Caki2 (cell line): ENCODE results near the gene FRRS1L. TPM values are rescaled to one million over a fixed set of nuclear protein-coding genes. Genes with fewer than 3 reads are reported as not detected.
A peak's percentile ranks its signal among the peaks of the same experiment; 100 is the strongest.

Source experiments
- DNase-seq: peaks from one replicate; pipeline ENCODE4 v3.0.0-alpha.2; 2015; ENCODE audit warnings: low read depth
- in situ Hi-C: cut with HindIII; loops from 2 replicates; pipeline ENCODE4 v1.10.0; 2016; ENCODE audit warnings: low sequenced_read_pairs, low pct_unique_long_range_greater_than_20kb, mixed read lengths
- total RNA-seq: library from RNA; depleted of rRNA; stranded (reverse); fragments of >200 nt; shearing (Covaris generic); gene quantifications from 2 replicates; pipeline ENCODE4 v1.2.3, GENCODE V29; 2014; ENCODE audit warnings: low replicate concordance

FRRS1L gene
- total RNA-seq, 1 experiment from 2014 or later, result not detected

GRCh38 chr9:109115931-109116526, 51.0 kb downstream of the FRRS1L start:
- no peak for DNase-seq

GRCh38 chr9:109114670-109115069, 52.4 kb downstream of the FRRS1L start:
- in situ Hi-C loops, result no loop called here
- peak; percentile 87 for DNase-seq

More at GRCh38 chr9:109115931-109116526, 51.0 kb downstream of the FRRS1L start:
- in situ Hi-C loops, result no loop called here

- in situ Hi-C loops, result no loop called here
- DNase-seq, result no peak
These were observed 53.0 kb downstream of the FRRS1L start for GRCh38 chr9:109113892-109114609.

GRCh38 chr9:109113254-109113653, 53.8 kb downstream of the FRRS1L start:
- in situ Hi-C loops, result no loop called here
- DNase-seq, result no peak

- in situ Hi-C loops, result no loop called here
- DNase-seq, result peak; percentile 51
These were observed 56.6 kb downstream of the FRRS1L start for GRCh38 chr9:109110329-109111021.

- no peak for DNase-seq
- in situ Hi-C loops, result no loop called here
These were observed 57.1 kb downstream of the FRRS1L start for GRCh38 chr9:109109967-109110328.

- no peak for DNase-seq
- in situ Hi-C loops, result no loop called here
These were observed 58.7 kb downstream of the FRRS1L start for GRCh38 chr9:109108318-109108717.

GRCh38 chr9:109107402-109108240, 59.4 kb downstream of the FRRS1L start:
- in situ Hi-C loops, result no loop called here
- peak; percentile 60 for DNase-seq

GRCh38 chr9:109101810-109102209, 65.2 kb downstream of the FRRS1L start:
- DNase-seq, result peak; percentile 72
- in situ Hi-C loops, result no loop called here

- DNase-seq, result no peak
- in situ Hi-C loops, result no loop called here
These were observed 65.8 kb downstream of the FRRS1L start for GRCh38 chr9:109101202-109101595.

GRCh38 chr9:109100543-109101201, 66.4 kb downstream of the FRRS1L start:
- no peak for DNase-seq
- in situ Hi-C loops, result no loop called here

- DNase-seq, result no peak
- in situ Hi-C loops, result no loop called here
These were observed 68.1 kb downstream of the FRRS1L start for GRCh38 chr9:109098960-109099308.

GRCh38 chr9:109098171-109098959, 68.7 kb downstream of the FRRS1L start:
- peak; percentile 78 for DNase-seq
- in situ Hi-C loops, result no loop called here

GRCh38 chr9:109097146-109097545, 69.9 kb downstream of the FRRS1L start:
- DNase-seq, result no peak
- in situ Hi-C loops, result no loop called here

GRCh38 chr9:109095321-109095720, 71.7 kb downstream of the FRRS1L start:
- in situ Hi-C loops, result no loop called here
- no peak for DNase-seq

- in situ Hi-C loops, result no loop called here
- DNase-seq, result no peak
These were observed 72.8 kb downstream of the FRRS1L start for GRCh38 chr9:109094268-109094667.

GRCh38 chr9:109092587-109092986, 74.5 kb downstream of the FRRS1L start:
- in situ Hi-C loops, result no loop called here
- no peak for DNase-seq
